IMR-90 (cell line): ENCODE data around the gene CUL9. TPM values are rescaled to one million over a fixed set of nuclear protein-coding genes. Genes with fewer than 3 reads are reported as not detected.

Experiments
- ATAC-seq: fragments of 200-7000 bp; cut with Tn5 transposase; 2 replicates; pipeline ENCODE4 v1.9.1; 2020; ENCODE audit warnings: low read depth, mild to moderate bottlenecking, moderate library complexity
- BruUV-seq: library from RNA; stranded (reverse); fragments of 400-500 nt; replicated peaks from 2 replicates; lab custom pipeline; 2021; lab: Mats Ljungman, UMichigan
- CTCF ChIA-PET: fragments of 300-600 bp; formaldehyde crosslinking; extraction: SDS; loops from one replicate; lab custom pipeline; 2021; ENCODE audit warnings: antibody characterized with exemption; lab: Yijun Ruan, JAX
- POLR2A ChIA-PET: fragments of 300-600 bp; sonication (Branson Sonifier 250); formaldehyde crosslinking; loops from one replicate; lab custom pipeline; 2022; ENCODE audit warnings: antibody characterized with exemption; ENCODE audit not compliant: unreplicated experiment; lab: Charles Lee
- DNase-seq: peaks from one replicate; pipeline ENCODE4 v3.0.0; 2013
- H2AFZ ChIP-seq: replicated peaks from 2 replicates; pipeline ENCODE3; 2013; ENCODE audit warnings: low read length, mild to moderate bottlenecking; ENCODE audit not compliant: poor library complexity
- H2AK5ac ChIP-seq: 2 replicates; pipeline ENCODE4 v1.6.1; 2013; ENCODE audit warnings: low read depth, low read length, inconsistent platforms
- H2AK9ac ChIP-seq: replicated peaks from 2 replicates; pipeline ENCODE3; 2013; ENCODE audit warnings: mild to moderate bottlenecking, low read depth, low read length, moderate library complexity; ENCODE audit not compliant: poor library complexity
- H2BK120ac ChIP-seq: 2 replicates; pipeline ENCODE4 v1.6.1; 2013; ENCODE audit warnings: low read depth, low read length, inconsistent platforms
- H2BK15ac ChIP-seq: 3 replicates; pipeline ENCODE4 v1.6.1; 2013; ENCODE audit warnings: low read depth, low read length, inconsistent platforms
- H2BK20ac ChIP-seq: 2 replicates; pipeline ENCODE4 v1.6.1; 2013; ENCODE audit warnings: low read depth, mild to moderate bottlenecking, inconsistent platforms, low read length, moderate library complexity
- H2BK5ac ChIP-seq: 2 replicates; pipeline ENCODE4 v1.6.1; 2013; ENCODE audit warnings: mild to moderate bottlenecking, low read depth, low read length, inconsistent platforms; ENCODE audit not compliant: poor library complexity, severe bottlenecking
- H3K14ac ChIP-seq: replicated peaks from 2 replicates; pipeline ENCODE4 v1.6.1; 2013; ENCODE audit warnings: low read depth, low read length, inconsistent platforms
- H3K18ac ChIP-seq: 2 replicates; pipeline ENCODE4 v1.6.1; 2013; ENCODE audit warnings: low read depth, low read length, control low read depth
- H3K23ac ChIP-seq: 2 replicates; pipeline ENCODE4 v1.6.1; 2013; ENCODE audit warnings: low read depth, low read length, inconsistent platforms
- H3K27ac ChIP-seq: 2 replicates; pipeline ENCODE4 v1.5.1; 2013; ENCODE audit warnings: mild to moderate bottlenecking, control low read depth, low read length; ENCODE audit not compliant: insufficient read depth
- H3K27me3 ChIP-seq: 2 replicates; pipeline ENCODE4 v1.6.1; 2013; ENCODE audit warnings: low read length; ENCODE audit not compliant: control insufficient read depth, insufficient read depth
- H3K36me3 ChIP-seq: 2 replicates; pipeline ENCODE4 v1.6.1; 2013; ENCODE audit warnings: low read length, mixed read lengths; ENCODE audit not compliant: control insufficient read depth, insufficient read depth
- H3K4ac ChIP-seq: 2 replicates; pipeline ENCODE4 v1.6.1; 2013; ENCODE audit warnings: low read depth, low read length, inconsistent platforms
- H3K4me1 ChIP-seq: 2 replicates; pipeline ENCODE4 v1.6.1; 2013; ENCODE audit warnings: low read length, mixed read lengths; ENCODE audit not compliant: control insufficient read depth, insufficient read depth
- H3K4me2 ChIP-seq: 2 replicates; pipeline ENCODE4 v1.6.1; 2013; ENCODE audit warnings: low read depth, mild to moderate bottlenecking, control low read depth, low read length, moderate library complexity
- H3K4me3 ChIP-seq: 2 replicates; pipeline ENCODE4 v1.5.1; 2013; ENCODE audit warnings: low read depth, mild to moderate bottlenecking, control low read depth, low read length, moderate library complexity; ENCODE audit not compliant: insufficient read depth
- H3K56ac ChIP-seq: 2 replicates; pipeline ENCODE4 v1.6.1; 2013; ENCODE audit warnings: low read length, inconsistent platforms; ENCODE audit not compliant: insufficient read depth; ENCODE audit errors: extremely low read depth
- H3K79me1 ChIP-seq, 2 experiments: 2 replicates each; pipeline ENCODE4 v1.6.1; 2013; ENCODE audit warnings: low read length in 2 of 2, inconsistent platforms in 1 of 2, low read depth in 1 of 2
- H3K9ac ChIP-seq: 2 replicates; pipeline ENCODE4 v1.6.1; 2013; ENCODE audit warnings: low read depth, low read length, control low read depth
- H3K9me1 ChIP-seq: 2 replicates; pipeline ENCODE4 v1.6.1; 2013; ENCODE audit warnings: low read length, inconsistent platforms; ENCODE audit not compliant: insufficient read depth
- H3K9me3 ChIP-seq: 2 replicates; pipeline ENCODE4 v1.6.1; 2013; ENCODE audit warnings: low read length; ENCODE audit not compliant: control insufficient read depth, insufficient read depth
- H4K20me1 ChIP-seq: 2 replicates; pipeline ENCODE4 v1.6.1; 2013; ENCODE audit warnings: low read length, inconsistent platforms; ENCODE audit not compliant: insufficient read depth
- H4K5ac ChIP-seq: 2 replicates; pipeline ENCODE4 v1.6.1; 2013; ENCODE audit warnings: mild to moderate bottlenecking, low read depth, low read length, control low read depth
- H4K8ac ChIP-seq, 2 experiments: 2 replicates each; pipeline ENCODE4 v1.6.1; 2013; ENCODE audit warnings: low read depth in 2 of 2, low read length in 2 of 2, control low read depth in 1 of 2, inconsistent platforms in 1 of 2
- H4K91ac ChIP-seq: 2 replicates; pipeline ENCODE4 v1.6.1; 2013; ENCODE audit warnings: low read depth, low read length, inconsistent platforms; ENCODE audit not compliant: insufficient read depth
- MXI1 ChIP-seq: IDR thresholded peaks from 2 replicates; pipeline ENCODE4 v1.6.1; 2012; ENCODE audit warnings: low read depth, mild to moderate bottlenecking, low read length, moderate library complexity, borderline replicate concordance
- NFE2L2 ChIP-seq: fragments of 150-350 bp; IDR thresholded peaks from 2 replicates; pipeline ENCODE4 v1.6.1; 2016; ENCODE audit warnings: low read depth, mild to moderate bottlenecking, low read length
- WGBS, 2 experiments: methylation state at CpG; one replicate each; pipeline versions ENCODE4 v1.1.5 to v1.1.7; 2013; ENCODE audit warnings: missing lambda C conversion rate in 2 of 2; ENCODE audit not compliant: insufficient read length in 1 of 2; ENCODE audit errors: extremely low coverage in 2 of 2; 5-methylcytosine and 5-hydroxymethylcytosine counted together
- dilution Hi-C: fragments of 300-500 bp; cut with HindIII; formaldehyde crosslinking; loops from one replicate; pipeline ENCODE4 v1.14.3; 2018; ENCODE audit warnings: low sequenced_read_pairs; ENCODE audit not compliant: unreplicated experiment
- in situ Hi-C: fragments of 300-500 bp; cut with MboI; formaldehyde crosslinking; loops from 3 replicates; pipeline ENCODE4 v1.14.3; 2019; ENCODE audit warnings: low sequenced_read_pairs, inconsistent platforms, mixed read lengths
- intact Hi-C: fragments of 100-400 bp; cut with micrococcal nuclease; formaldehyde crosslinking; loops from 2 replicates; pipeline ENCODE4 v1.10.0; 2022
- polyA plus RNA-seq, 3 experiments: library from polyadenylated mRNA; depleted of rRNA; stranded (reverse); fragments of >200 nt; gene quantifications; 2 replicates each; pipeline ENCODE4 v1.2.3, GENCODE V29; 2012; ENCODE audit warnings: low replicate concordance in 1 of 3
- total RNA-seq: library from RNA; depleted of rRNA; stranded (reverse); fragments of >200 nt; gene quantifications from 2 replicates; pipeline ENCODE4 v1.2.3, GENCODE V29; 2012

The CUL9 gene
- total and polyA plus RNA-seq, 2 of the 4 experiments (the other 2 are of a cell fraction) = 7.7 to 19.5 TPM

DNA sequence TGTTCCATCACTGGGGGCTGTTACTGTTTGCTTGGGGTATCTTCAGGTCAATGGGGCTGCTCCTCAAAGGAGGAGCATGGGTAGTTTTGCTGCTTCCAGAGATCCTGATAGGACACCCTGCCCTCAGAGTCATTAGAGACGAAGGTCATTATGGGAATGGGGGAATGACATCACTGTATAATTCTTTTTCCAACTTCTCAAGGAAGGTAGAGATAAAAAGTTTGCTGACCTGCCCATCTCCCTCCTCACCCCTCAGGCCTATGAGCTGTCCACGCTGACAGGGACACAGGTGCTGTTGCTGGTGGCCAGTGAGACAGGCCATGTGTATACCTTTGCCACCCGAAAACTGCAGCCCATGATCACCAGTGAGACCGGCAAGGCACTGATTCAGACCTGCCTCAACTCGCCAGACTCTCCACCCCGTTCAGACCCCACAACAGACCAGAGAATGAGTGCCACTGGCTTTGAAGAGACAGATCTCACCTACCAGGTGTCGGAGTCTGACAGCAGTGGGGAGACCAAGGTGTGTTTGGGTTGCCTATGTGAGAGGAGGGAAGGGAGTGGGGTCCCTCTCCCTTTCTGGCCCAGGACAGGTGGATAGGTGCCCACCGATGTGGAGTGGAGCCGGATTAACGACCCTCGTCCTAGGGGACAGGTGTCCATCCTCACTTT is 8.3 kb upstream of the CUL9 start:
- dilution Hi-C loops = no loop called here
- H3K9ac ChIP-seq = peak overlapping the region; percentile 99

More for the DNA sequence above, 8.3 kb upstream of the CUL9 start:
- H3K56ac ChIP-seq = peak overlapping the region; percentile 96
- H2AK9ac ChIP-seq = peak overlapping the region; percentile 99
- in situ Hi-C loops = no loop called here
- CTCF ChIA-PET = interaction anchor here (1.1 kb wide), 1 partner anchor 30 kb away, joined by 5 read pairs; no protein-coding TSS in a partner anchor
- peak overlapping the region; percentile 73 for H3K4me3 ChIP-seq
- peak overlapping the region; percentile 81 for H3K18ac ChIP-seq
- no CpG with 5 or more reads among the region's 11 CpGs for WGBS, 2 experiments
- ATAC-seq = no peak
- peak overlapping the region; percentile 86 to 97 for H4K8ac ChIP-seq
- no peaks in the 10 kb centered on the region for H3K9me3 ChIP-seq
- peak overlapping the region; percentile 100 for H2AK5ac ChIP-seq
- H3K4ac ChIP-seq = peak overlapping the region; percentile 100
- BruUV-seq = no TSS peak
- H3K4me1 ChIP-seq = peaks cover 15% of the 10 kb centered on the region
- peak overlapping the region; percentile 90 for H2BK20ac ChIP-seq
- H3K79me1 ChIP-seq = peaks cover 20 to 48% of the 10 kb centered on the region in 2 experiments
- peak overlapping the region; percentile 100 for H4K91ac ChIP-seq
- peaks cover 40% of the 10 kb centered on the region for H4K20me1 ChIP-seq
- H2BK120ac ChIP-seq = peak overlapping the region; percentile 97
- peaks cover 29% of the 10 kb centered on the region for H3K36me3 ChIP-seq
- intact Hi-C loops = no loop called here
- peak overlapping the region; percentile 90 for H4K5ac ChIP-seq
- peak overlapping the region; percentile 81 for H3K4me2 ChIP-seq
- H3K9me1 ChIP-seq = peaks cover 15% of the 10 kb centered on the region
- peak overlapping the region; percentile 55 for H2AFZ ChIP-seq
- TF ChIP-seq MXI1 = 0 out of 2 replicates have a peak, but pooled peaks have one; percentile 24
- no peak for TF ChIP-seq NFE2L2
- H3K27ac ChIP-seq = peak overlapping the region; percentile 90
- POLR2A ChIA-PET = interaction anchor here (0.8 to 1.0 kb wide), 2 partner anchors 120 to 160 kb away, joined by 3 to 4 read pairs; partner anchors contain the start of genes CUL7, KLHDC3 and MEA1
- peak overlapping the region; percentile 94 for H2BK5ac ChIP-seq
- H2BK15ac ChIP-seq = peak overlapping the region; percentile 100
- H3K27me3 ChIP-seq = no peaks in the 10 kb centered on the region
- DNase-seq = no peak
- H3K14ac ChIP-seq = peak overlapping the region; percentile 99
- H3K23ac ChIP-seq = peak overlapping the region; percentile 97
